HEK293 (cell line): ENCODE measurements around the gene MIA3.

Experiments
- BCL11B ChIP-seq: fragments of 450-650 bp; formaldehyde crosslinking; IDR thresholded peaks from 2 replicates; pipeline ENCODE4 v1.5.1; 2016; ENCODE audit warnings: low read depth, missing biosample characterization, missing genetic modification characterization
- GLIS1 ChIP-seq: fragments of 450-650 bp; formaldehyde crosslinking; IDR thresholded peaks from 2 replicates; pipeline ENCODE4 v1.5.1; 2016; ENCODE audit warnings: missing biosample characterization, missing genetic modification characterization
- GLIS2 ChIP-seq: fragments of 450-650 bp; formaldehyde crosslinking; IDR thresholded peaks from 2 replicates; pipeline ENCODE4 v1.5.1; 2016; ENCODE audit warnings: missing biosample characterization, missing genetic modification characterization
- KLF10 ChIP-seq: fragments of 450-650 bp; IDR thresholded peaks from 2 replicates; pipeline ENCODE4 v1.5.1; 2018; ENCODE audit warnings: missing biosample characterization, mild to moderate bottlenecking, missing genetic modification characterization
- KLF16 ChIP-seq: fragments of 450-650 bp; formaldehyde crosslinking; IDR thresholded peaks from 2 replicates; pipeline ENCODE4 v1.5.1; 2017; ENCODE audit warnings: missing biosample characterization, missing genetic modification characterization
- RBAK ChIP-seq: fragments of 450-650 bp; formaldehyde crosslinking; IDR thresholded peaks from 2 replicates; pipeline ENCODE4 v1.5.1; 2016; ENCODE audit warnings: missing biosample characterization, missing genetic modification characterization
- SCRT1 ChIP-seq: fragments of 450-650 bp; formaldehyde crosslinking; IDR thresholded peaks from 2 replicates; pipeline ENCODE4 v1.5.1; 2016; ENCODE audit warnings: missing biosample characterization, missing genetic modification characterization, borderline replicate concordance
- SP3 ChIP-seq: fragments of 450-650 bp; formaldehyde crosslinking; IDR thresholded peaks from 2 replicates; pipeline ENCODE4 v1.5.1; 2016; ENCODE audit warnings: missing biosample characterization, missing genetic modification characterization
- TCF7L2 ChIP-seq: IDR thresholded peaks from 2 replicates; pipeline ENCODE4 v1.6.1; 2011; ENCODE audit warnings: low read depth, mild to moderate bottlenecking, inconsistent platforms, low read length, moderate library complexity, borderline replicate concordance
- ZBTB48 ChIP-seq: fragments of 450-650 bp; formaldehyde crosslinking; IDR thresholded peaks from 2 replicates; pipeline ENCODE4 v1.5.1; 2016; ENCODE audit warnings: missing biosample characterization, missing genetic modification characterization
- ZFP41 ChIP-seq: fragments of 450-650 bp; formaldehyde crosslinking; IDR thresholded peaks from 2 replicates; pipeline ENCODE4 v1.5.1; 2016; ENCODE audit warnings: missing biosample characterization, missing genetic modification characterization, borderline replicate concordance
- ZIC2 ChIP-seq: fragments of 450-650 bp; formaldehyde crosslinking; IDR thresholded peaks from 2 replicates; pipeline ENCODE4 v1.5.1; 2016; ENCODE audit warnings: missing biosample characterization, missing genetic modification characterization
- ZNF114 ChIP-seq: fragments of 450-650 bp; formaldehyde crosslinking; IDR thresholded peaks from 2 replicates; pipeline ENCODE4 v1.5.0; 2017; ENCODE audit warnings: missing biosample characterization, missing genetic modification characterization
- ZNF121 ChIP-seq: fragments of 450-650 bp; formaldehyde crosslinking; IDR thresholded peaks from 2 replicates; pipeline ENCODE4 v1.5.1; 2016; ENCODE audit warnings: missing biosample characterization, missing genetic modification characterization
- ZNF133 ChIP-seq: fragments of 450-650 bp; formaldehyde crosslinking; IDR thresholded peaks from 2 replicates; pipeline ENCODE4 v1.5.1; 2016; ENCODE audit warnings: missing biosample characterization, missing genetic modification characterization
- ZNF140 ChIP-seq: fragments of 450-650 bp; formaldehyde crosslinking; IDR thresholded peaks from 2 replicates; pipeline ENCODE4 v1.5.1; 2016; ENCODE audit warnings: missing biosample characterization, missing genetic modification characterization
- ZNF175 ChIP-seq: fragments of 450-650 bp; formaldehyde crosslinking; IDR thresholded peaks from 2 replicates; pipeline ENCODE4 v1.5.1; 2016; ENCODE audit warnings: missing biosample characterization, missing genetic modification characterization
- ZNF423 ChIP-seq: fragments of 450-650 bp; formaldehyde crosslinking; IDR thresholded peaks from 2 replicates; pipeline ENCODE4 v1.5.1; 2016; ENCODE audit warnings: missing biosample characterization, missing genetic modification characterization
- ZNF544 ChIP-seq: fragments of 450-650 bp; formaldehyde crosslinking; IDR thresholded peaks from 2 replicates; pipeline ENCODE4 v1.5.0; 2017; ENCODE audit warnings: missing biosample characterization, missing genetic modification characterization
- ZNF561 ChIP-seq: fragments of 450-650 bp; IDR thresholded peaks from 2 replicates; pipeline ENCODE4 v1.5.1; 2018; ENCODE audit warnings: missing biosample characterization, missing genetic modification characterization, borderline replicate concordance
- ZNF571 ChIP-seq: fragments of 450-650 bp; formaldehyde crosslinking; IDR thresholded peaks from 2 replicates; pipeline ENCODE4 v1.5.0; 2017; ENCODE audit warnings: missing biosample characterization, missing genetic modification characterization
- ZNF658 ChIP-seq: fragments of 450-650 bp; formaldehyde crosslinking; IDR thresholded peaks from 2 replicates; pipeline ENCODE4; 2016; ENCODE audit warnings: missing biosample characterization, missing genetic modification characterization
- ZNF664 ChIP-seq: fragments of 450-650 bp; formaldehyde crosslinking; IDR thresholded peaks from 2 replicates; pipeline ENCODE4 v1.5.1; 2016; ENCODE audit warnings: missing biosample characterization, missing genetic modification characterization
- ZSCAN23 ChIP-seq: fragments of 450-650 bp; formaldehyde crosslinking; IDR thresholded peaks from 2 replicates; pipeline ENCODE4 v1.5.1; 2016; ENCODE audit warnings: missing biosample characterization, missing genetic modification characterization
- ZSCAN30 ChIP-seq: fragments of 450-650 bp; IDR thresholded peaks from 2 replicates; pipeline ENCODE4 v1.5.1; 2018; ENCODE audit warnings: missing biosample characterization, mild to moderate bottlenecking, missing genetic modification characterization, moderate library complexity
- TF ChIP-seq, protein P1 (sequence below): fragments of 450-650 bp; formaldehyde crosslinking; IDR thresholded peaks from 2 replicates; pipeline ENCODE4 v1.5.1; 2016; ENCODE audit warnings: missing biosample characterization, missing genetic modification characterization
- TF ChIP-seq, protein P2 (sequence below): fragments of 450-650 bp; formaldehyde crosslinking; IDR thresholded peaks from 2 replicates; pipeline ENCODE4 v1.5.1; 2016; ENCODE audit warnings: missing biosample characterization, missing genetic modification characterization, low read depth
- TF ChIP-seq, protein P3 (sequence below): fragments of 450-650 bp; formaldehyde crosslinking; IDR thresholded peaks from 2 replicates; pipeline ENCODE4 v1.5.1; 2016; ENCODE audit warnings: missing biosample characterization, missing genetic modification characterization
- TF ChIP-seq, protein P4 (sequence below): fragments of 450-650 bp; formaldehyde crosslinking; IDR thresholded peaks from 2 replicates; pipeline ENCODE4 v1.5.1; 2016; ENCODE audit warnings: missing biosample characterization, missing genetic modification characterization
- TF ChIP-seq, protein P5 (sequence below): fragments of 450-650 bp; formaldehyde crosslinking; conservative IDR thresholded peaks from 2 replicates; pipeline ENCODE4 v1.5.1; 2016; ENCODE audit warnings: low read depth, missing biosample characterization, missing genetic modification characterization

Gene MIA3

DNA sequence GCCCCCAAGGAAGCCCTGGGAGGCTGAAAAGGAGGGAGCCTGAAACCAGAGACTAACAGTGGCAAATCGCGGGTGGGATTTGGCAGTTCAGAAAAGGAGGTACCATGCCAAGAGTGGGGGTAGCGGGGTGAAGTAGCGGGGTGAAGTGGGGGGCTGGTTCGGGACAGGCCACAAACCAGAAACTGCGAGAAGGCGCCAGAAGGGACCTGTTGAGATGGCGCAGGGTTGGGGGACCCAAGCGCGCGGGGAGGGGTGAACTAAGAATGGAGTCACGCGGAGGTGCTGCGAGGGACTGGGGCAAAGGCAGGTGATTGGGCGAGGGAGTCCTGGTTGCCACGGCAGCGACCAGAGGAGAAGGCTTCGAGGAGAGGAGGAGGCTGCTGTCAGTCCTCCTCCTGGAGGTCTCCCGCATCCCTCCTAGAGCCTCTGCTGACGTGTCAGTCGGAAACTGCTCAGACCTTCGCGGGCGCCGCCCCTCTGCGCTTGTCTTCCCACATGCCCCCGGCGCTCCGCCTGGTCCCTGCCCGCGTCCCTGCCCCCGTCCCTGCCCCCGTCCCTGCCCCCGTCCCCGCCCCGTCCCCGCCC is 438 bp upstream of the MIA3 start (continued):
- TF ChIP-seq GLIS2 (tag by site-specific recombination) (peak; percentile 90; the same call in 1 of the 2 replicates), ZNF571 (tag by site-specific recombination) (no peak), ZNF133 (tag by site-specific recombination) (no peak), ZFP41 (tag by site-specific recombination) (no peak), SP3 (peak; percentile 74), ZNF423 (no peak), ZNF121 (tag by site-specific recombination) (no peak), BCL11B (tag by site-specific recombination) (no peak), GLIS1 (tag by site-specific recombination) (peak; percentile 94), ZSCAN23 (no peak), TCF7L2 (no peak), ZNF114 (tag by site-specific recombination) (no peak), ZNF544 (tag by site-specific recombination) (no peak), ZNF658 (tag by site-specific recombination) (no peak), ZIC2 (tag by site-specific recombination) (peak; percentile 20; the same call in 1 of the 2 replicates), ZNF175 (tag by site-specific recombination) (no peak), ZNF561 (no peak; the same call in 1 of the 2 replicates), ZNF140 (tag by site-specific recombination) (no peak), SCRT1 (tag by site-specific recombination) (peak; percentile 92), KLF16 (tag by site-specific recombination) (0 out of 2 replicates have a peak, but pooled peaks have one; percentile 27), RBAK (tag by site-specific recombination) (no peak), KLF10 (tag by site-specific recombination) (peak; percentile 92), ZBTB48 (tag by site-specific recombination) (peak; percentile 81), ZSCAN30 (tag by site-specific recombination) (0 out of 2 replicates have a peak, but pooled peaks have one; percentile 17), ZNF664 (tag by site-specific recombination) (no peak)
- TF ChIP-seq, protein P1, sequence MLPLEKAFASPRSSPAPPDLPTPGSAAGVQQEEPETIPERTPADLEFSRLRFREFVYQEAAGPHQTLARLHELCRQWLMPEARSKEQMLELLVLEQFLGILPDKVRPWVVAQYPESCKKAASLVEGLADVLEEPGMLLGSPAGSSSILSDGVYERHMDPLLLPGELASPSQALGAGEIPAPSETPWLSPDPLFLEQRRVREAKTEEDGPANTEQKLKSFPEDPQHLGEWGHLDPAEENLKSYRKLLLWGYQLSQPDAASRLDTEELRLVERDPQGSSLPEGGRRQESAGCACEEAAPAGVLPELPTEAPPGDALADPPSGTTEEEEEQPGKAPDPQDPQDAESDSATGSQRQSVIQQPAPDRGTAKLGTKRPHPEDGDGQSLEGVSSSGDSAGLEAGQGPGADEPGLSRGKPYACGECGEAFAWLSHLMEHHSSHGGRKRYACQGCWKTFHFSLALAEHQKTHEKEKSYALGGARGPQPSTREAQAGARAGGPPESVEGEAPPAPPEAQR (tag by site-specific recombination) = no peak
- TF ChIP-seq, protein P2, sequence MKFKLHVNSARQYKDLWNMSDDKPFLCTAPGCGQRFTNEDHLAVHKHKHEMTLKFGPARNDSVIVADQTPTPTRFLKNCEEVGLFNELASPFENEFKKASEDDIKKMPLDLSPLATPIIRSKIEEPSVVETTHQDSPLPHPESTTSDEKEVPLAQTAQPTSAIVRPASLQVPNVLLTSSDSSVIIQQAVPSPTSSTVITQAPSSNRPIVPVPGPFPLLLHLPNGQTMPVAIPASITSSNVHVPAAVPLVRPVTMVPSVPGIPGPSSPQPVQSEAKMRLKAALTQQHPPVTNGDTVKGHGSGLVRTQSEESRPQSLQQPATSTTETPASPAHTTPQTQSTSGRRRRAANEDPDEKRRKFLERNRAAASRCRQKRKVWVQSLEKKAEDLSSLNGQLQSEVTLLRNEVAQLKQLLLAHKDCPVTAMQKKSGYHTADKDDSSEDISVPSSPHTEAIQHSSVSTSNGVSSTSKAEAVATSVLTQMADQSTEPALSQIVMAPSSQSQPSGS (tag by site-specific recombination) = no peak
- TF ChIP-seq, protein P3, sequence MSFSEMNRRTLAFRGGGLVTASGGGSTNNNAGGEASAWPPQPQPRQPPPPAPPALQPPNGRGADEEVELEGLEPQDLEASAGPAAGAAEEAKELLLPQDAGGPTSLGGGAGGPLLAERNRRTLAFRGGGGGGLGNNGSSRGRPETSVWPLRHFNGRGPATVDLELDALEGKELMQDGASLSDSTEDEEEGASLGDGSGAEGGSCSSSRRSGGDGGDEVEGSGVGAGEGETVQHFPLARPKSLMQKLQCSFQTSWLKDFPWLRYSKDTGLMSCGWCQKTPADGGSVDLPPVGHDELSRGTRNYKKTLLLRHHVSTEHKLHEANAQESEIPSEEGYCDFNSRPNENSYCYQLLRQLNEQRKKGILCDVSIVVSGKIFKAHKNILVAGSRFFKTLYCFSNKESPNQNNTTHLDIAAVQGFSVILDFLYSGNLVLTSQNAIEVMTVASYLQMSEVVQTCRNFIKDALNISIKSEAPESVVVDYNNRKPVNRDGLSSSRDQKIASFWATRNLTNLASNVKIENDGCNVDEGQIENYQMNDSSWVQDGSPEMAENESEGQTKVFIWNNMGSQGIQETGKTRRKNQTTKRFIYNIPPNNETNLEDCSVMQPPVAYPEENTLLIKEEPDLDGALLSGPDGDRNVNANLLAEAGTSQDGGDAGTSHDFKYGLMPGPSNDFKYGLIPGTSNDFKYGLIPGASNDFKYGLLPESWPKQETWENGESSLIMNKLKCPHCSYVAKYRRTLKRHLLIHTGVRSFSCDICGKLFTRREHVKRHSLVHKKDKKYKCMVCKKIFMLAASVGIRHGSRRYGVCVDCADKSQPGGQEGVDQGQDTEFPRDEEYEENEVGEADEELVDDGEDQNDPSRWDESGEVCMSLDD (tag by site-specific recombination) = peak; percentile 95
- TF ChIP-seq, protein P4, sequence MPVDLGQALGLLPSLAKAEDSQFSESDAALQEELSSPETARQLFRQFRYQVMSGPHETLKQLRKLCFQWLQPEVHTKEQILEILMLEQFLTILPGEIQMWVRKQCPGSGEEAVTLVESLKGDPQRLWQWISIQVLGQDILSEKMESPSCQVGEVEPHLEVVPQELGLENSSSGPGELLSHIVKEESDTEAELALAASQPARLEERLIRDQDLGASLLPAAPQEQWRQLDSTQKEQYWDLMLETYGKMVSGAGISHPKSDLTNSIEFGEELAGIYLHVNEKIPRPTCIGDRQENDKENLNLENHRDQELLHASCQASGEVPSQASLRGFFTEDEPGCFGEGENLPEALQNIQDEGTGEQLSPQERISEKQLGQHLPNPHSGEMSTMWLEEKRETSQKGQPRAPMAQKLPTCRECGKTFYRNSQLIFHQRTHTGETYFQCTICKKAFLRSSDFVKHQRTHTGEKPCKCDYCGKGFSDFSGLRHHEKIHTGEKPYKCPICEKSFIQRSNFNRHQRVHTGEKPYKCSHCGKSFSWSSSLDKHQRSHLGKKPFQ = no peak
- TF ChIP-seq, protein P5, sequence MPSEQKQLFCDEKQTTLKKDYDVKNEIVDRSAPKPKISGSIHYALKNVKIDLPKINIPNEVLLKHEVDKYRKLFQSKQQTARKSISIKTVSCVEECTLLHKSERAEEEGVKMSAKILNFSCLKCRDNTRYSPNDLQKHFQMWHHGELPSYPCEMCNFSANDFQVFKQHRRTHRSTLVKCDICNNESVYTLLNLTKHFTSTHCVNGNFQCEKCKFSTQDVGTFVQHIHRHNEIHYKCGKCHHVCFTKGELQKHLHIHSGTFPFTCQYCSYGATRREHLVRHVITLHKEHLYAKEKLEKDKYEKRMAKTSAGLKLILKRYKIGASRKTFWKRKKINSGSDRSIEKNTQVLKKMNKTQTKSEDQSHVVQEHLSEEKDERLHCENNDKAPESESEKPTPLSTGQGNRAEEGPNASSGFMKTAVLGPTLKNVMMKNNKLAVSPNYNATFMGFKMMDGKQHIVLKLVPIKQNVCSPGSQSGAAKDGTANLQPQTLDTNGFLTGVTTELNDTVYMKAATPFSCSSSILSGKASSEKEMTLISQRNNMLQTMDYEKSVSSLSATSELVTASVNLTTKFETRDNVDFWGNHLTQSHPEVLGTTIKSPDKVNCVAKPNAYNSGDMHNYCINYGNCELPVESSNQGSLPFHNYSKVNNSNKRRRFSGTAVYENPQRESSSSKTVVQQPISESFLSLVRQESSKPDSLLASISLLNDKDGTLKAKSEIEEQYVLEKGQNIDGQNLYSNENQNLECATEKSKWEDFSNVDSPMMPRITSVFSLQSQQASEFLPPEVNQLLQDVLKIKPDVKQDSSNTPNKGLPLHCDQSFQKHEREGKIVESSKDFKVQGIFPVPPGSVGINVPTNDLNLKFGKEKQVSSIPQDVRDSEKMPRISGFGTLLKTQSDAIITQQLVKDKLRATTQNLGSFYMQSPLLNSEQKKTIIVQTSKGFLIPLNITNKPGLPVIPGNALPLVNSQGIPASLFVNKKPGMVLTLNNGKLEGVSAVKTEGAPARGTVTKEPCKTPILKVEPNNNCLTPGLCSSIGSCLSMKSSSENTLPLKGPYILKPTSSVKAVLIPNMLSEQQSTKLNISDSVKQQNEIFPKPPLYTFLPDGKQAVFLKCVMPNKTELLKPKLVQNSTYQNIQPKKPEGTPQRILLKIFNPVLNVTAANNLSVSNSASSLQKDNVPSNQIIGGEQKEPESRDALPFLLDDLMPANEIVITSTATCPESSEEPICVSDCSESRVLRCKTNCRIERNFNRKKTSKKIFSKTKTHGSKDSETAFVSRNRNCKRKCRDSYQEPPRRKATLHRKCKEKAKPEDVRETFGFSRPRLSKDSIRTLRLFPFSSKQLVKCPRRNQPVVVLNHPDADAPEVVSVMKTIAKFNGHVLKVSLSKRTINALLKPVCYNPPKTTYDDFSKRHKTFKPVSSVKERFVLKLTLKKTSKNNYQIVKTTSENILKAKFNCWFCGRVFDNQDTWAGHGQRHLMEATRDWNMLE = 0 out of 2 replicates have a peak, but pooled peaks have one; percentile 16
